Neural crest cell (in vitro differentiated cells): ENCODE data around the gene RIC1. TPM values are rescaled to one million over a fixed set of nuclear protein-coding genes. Genes with fewer than 3 reads are reported as not detected.
A peak's percentile ranks its signal among the peaks of the same experiment; 100 is the strongest.

ENCODE experiments used
- DNase-seq: peaks from one replicate; pipeline ENCODE4 v3.0.0; 2021; ENCODE audit warnings: low read depth, mixed read lengths, low spot score
- H3K27ac Mint-ChIP-seq: one replicate; pipeline ENCODE4 v1.8.0; 2021; ENCODE audit warnings: mild to moderate bottlenecking, mixed read lengths; ENCODE audit not compliant: unreplicated experiment
- H3K27me3 Mint-ChIP-seq: 2 replicates; pipeline ENCODE4 v1.8.0; 2021; ENCODE audit warnings: low read depth, mild to moderate bottlenecking, mixed read lengths
- H3K36me3 Mint-ChIP-seq: 2 replicates; pipeline ENCODE4 v1.8.0; 2021; ENCODE audit warnings: low read depth, mild to moderate bottlenecking, mixed read lengths
- H3K4me1 Mint-ChIP-seq: 2 replicates; pipeline ENCODE4 v1.8.0; 2021; ENCODE audit warnings: mixed read lengths
- H3K4me3 Mint-ChIP-seq: one replicate; pipeline ENCODE4 v1.8.0; 2021; ENCODE audit warnings: mild to moderate bottlenecking, mixed read lengths
- H3K9me3 Mint-ChIP-seq: 2 replicates; pipeline ENCODE4 v1.8.0; 2021; ENCODE audit warnings: mixed read lengths
- CTCF ChIP-seq: fragments of 200-600 bp; sonication (generic); conservative IDR thresholded peaks from 2 replicates; pipeline ENCODE4 v1.5.0; 2021; ENCODE audit warnings: antibody characterized with exemption, mild to moderate bottlenecking
- total RNA-seq: library from RNA; stranded (reverse); gene quantifications from 2 replicates; pipeline ENCODE4 v1.2.1, GENCODE V29; 2021

RIC1 gene
- total RNA-seq, 1 donor from 2014 or later = 21.6 TPM

- Mint-ChIP-seq H3K27ac (no peak overlapping the region), H3K27me3 (no peaks in the 10 kb centered on the region), H3K9me3 (no peaks in the 10 kb centered on the region), H3K4me1 (no peaks in the 10 kb centered on the region), H3K4me3 (no peak overlapping the region), H3K36me3 (peaks cover 25% of the 10 kb centered on the region)
- no peak for TF ChIP-seq CTCF
- DNase-seq = no peak
Observed at GRCh38 chr9:5748438-5748837, 119.5 kb downstream of the RIC1 start.

- Mint-ChIP-seq H3K4me3 (no peak overlapping the region), H3K27me3 (no peaks in the 10 kb centered on the region), H3K9me3 (no peaks in the 10 kb centered on the region), H3K27ac (no peak overlapping the region), H3K4me1 (no peaks in the 10 kb centered on the region), H3K36me3 (peaks cover 25% of the 10 kb centered on the region)
- DNase-seq = no peak
- TF ChIP-seq CTCF = no peak
Observed at GRCh38 chr9:5749306-5749705, 120.4 kb downstream of the RIC1 start.

- Mint-ChIP-seq H3K27ac (no peak overlapping the region), H3K9me3 (no peaks in the 10 kb centered on the region), H3K27me3 (no peaks in the 10 kb centered on the region), H3K36me3 (peaks cover 21% of the 10 kb centered on the region), H3K4me1 (no peaks in the 10 kb centered on the region), H3K4me3 (no peak overlapping the region)
- TF ChIP-seq CTCF = no peak
- no peak for DNase-seq
Observed at GRCh38 chr9:5750569-5750968, 121.7 kb downstream of the RIC1 start.

GRCh38 chr9:5756633-5757032 lies 127.7 kb downstream of the RIC1 start:
- no peak for DNase-seq
- H3K4me3 Mint-ChIP-seq = no peak overlapping the region
- H3K36me3 Mint-ChIP-seq = peaks cover 14% of the 10 kb centered on the region
- no peak for TF ChIP-seq CTCF
- H3K27ac Mint-ChIP-seq = no peak overlapping the region
- H3K9me3 Mint-ChIP-seq = no peaks in the 10 kb centered on the region
- no peaks in the 10 kb centered on the region for H3K27me3 Mint-ChIP-seq
- no peaks in the 10 kb centered on the region for H3K4me1 Mint-ChIP-seq

- DNase-seq = no peak
- Mint-ChIP-seq H3K27ac (no peak overlapping the region), H3K4me1 (no peaks in the 10 kb centered on the region), H3K4me3 (no peak overlapping the region), H3K27me3 (no peaks in the 10 kb centered on the region), H3K9me3 (no peaks in the 10 kb centered on the region), H3K36me3 (peaks cover 18% of the 10 kb centered on the region)
- no peak for TF ChIP-seq CTCF
Observed at GRCh38 chr9:5760338-5760737, 131.4 kb downstream of the RIC1 start.

GRCh38 chr9:5762421-5762820 lies 133.5 kb downstream of the RIC1 start:
- Mint-ChIP-seq H3K4me1 (no peaks in the 10 kb centered on the region), H3K27me3 (no peaks in the 10 kb centered on the region), H3K9me3 (no peaks in the 10 kb centered on the region), H3K4me3 (no peak overlapping the region), H3K27ac (peak overlapping the region; percentile 7), H3K36me3 (peaks cover 28% of the 10 kb centered on the region)
- no peak for DNase-seq
- TF ChIP-seq CTCF = no peak
